ENCODE data around the gene F2RL2. TPM values are rescaled to one million over a fixed set of nuclear protein-coding genes. Genes with fewer than 3 reads are reported as not detected.

F2RL2 gene
- total RNA-seq, 1 donor from 2014 or later: not detected

- no peak for DNase-seq (ENCODE audit: low spot score)
- Mint-ChIP-seq H3K4me1 (ENCODE audit: low read depth) (peaks cover 9% of the 10 kb centered on the region), H3K36me3 (ENCODE audit: low read depth) (peaks cover 59% of the 10 kb centered on the region), H3K9me3 (no peaks in the 10 kb centered on the region), H3K27ac (no peak overlapping the region), H3K27me3 (ENCODE audit: insufficient read depth) (no peaks in the 10 kb centered on the region), H3K4me3 (no peak overlapping the region)
- intact Hi-C loops (cut with micrococcal nuclease): no loop called here
Measured at GRCh38 chr5:76594107-76594506, 29.1 kb downstream of the F2RL2 start.

- no peak for DNase-seq (ENCODE audit: low spot score)
- Mint-ChIP-seq H3K9me3 (no peaks in the 10 kb centered on the region), H3K36me3 (ENCODE audit: low read depth) (peaks cover 63% of the 10 kb centered on the region), H3K27ac (no peak overlapping the region), H3K4me1 (ENCODE audit: low read depth) (peaks cover 9% of the 10 kb centered on the region), H3K4me3 (no peak overlapping the region), H3K27me3 (ENCODE audit: insufficient read depth) (no peaks in the 10 kb centered on the region)
- intact Hi-C loops (cut with micrococcal nuclease): no loop called here
Measured at GRCh38 chr5:76592692-76593091, 30.5 kb downstream of the F2RL2 start.

GRCh38 chr5:76591366-76591765 is 31.8 kb downstream of the F2RL2 start:
- Mint-ChIP-seq H3K36me3 (ENCODE audit: low read depth) (peaks cover 55% of the 10 kb centered on the region), H3K4me3 (no peak overlapping the region)
- intact Hi-C loops (cut with micrococcal nuclease): no loop called here

GRCh38 chr5:76590027-76590426 is 33.2 kb downstream of the F2RL2 start:
- H3K4me1 Mint-ChIP-seq (ENCODE audit: low read depth): peaks cover 9% of the 10 kb centered on the region
- intact Hi-C loops (cut with micrococcal nuclease): no loop called here
- no peak overlapping the region for H3K4me3 Mint-ChIP-seq
- no peak for DNase-seq (ENCODE audit: low spot score)
- peaks cover 53% of the 10 kb centered on the region for H3K36me3 Mint-ChIP-seq (ENCODE audit: low read depth)
- H3K27me3 Mint-ChIP-seq (ENCODE audit: insufficient read depth): no peaks in the 10 kb centered on the region
- no peaks in the 10 kb centered on the region for H3K9me3 Mint-ChIP-seq
- no peak overlapping the region for H3K27ac Mint-ChIP-seq

More at GRCh38 chr5:76591366-76591765, 31.8 kb downstream of the F2RL2 start:
- DNase-seq (ENCODE audit: low spot score): no peak
- no peaks in the 10 kb centered on the region for H3K27me3 Mint-ChIP-seq (ENCODE audit: insufficient read depth)
- no peaks in the 10 kb centered on the region for H3K9me3 Mint-ChIP-seq
- H3K4me1 Mint-ChIP-seq (ENCODE audit: low read depth): peaks cover 9% of the 10 kb centered on the region
- no peak overlapping the region for H3K27ac Mint-ChIP-seq

- no peaks in the 10 kb centered on the region for H3K27me3 Mint-ChIP-seq (ENCODE audit: insufficient read depth)
Measured at GRCh38 chr5:76586531-76586930, 36.7 kb downstream of the F2RL2 start.

GRCh38 chr5:76585783-76586217 is 37.4 kb downstream of the F2RL2 start:
- no peaks in the 10 kb centered on the region for H3K9me3 Mint-ChIP-seq
- intact Hi-C loops (cut with micrococcal nuclease): no loop called here
- H3K27me3 Mint-ChIP-seq (ENCODE audit: insufficient read depth): no peaks in the 10 kb centered on the region
- H3K4me1 Mint-ChIP-seq (ENCODE audit: low read depth): peaks cover 30% of the 10 kb centered on the region
- H3K4me3 Mint-ChIP-seq: no peak overlapping the region
- H3K36me3 Mint-ChIP-seq (ENCODE audit: low read depth): peaks cover 28% of the 10 kb centered on the region
- no peak overlapping the region for H3K27ac Mint-ChIP-seq
- DNase-seq (ENCODE audit: low spot score): no peak

More at GRCh38 chr5:76586531-76586930, 36.7 kb downstream of the F2RL2 start:
- Mint-ChIP-seq H3K36me3 (ENCODE audit: low read depth) (peaks cover 32% of the 10 kb centered on the region), H3K4me1 (ENCODE audit: low read depth) (peaks cover 27% of the 10 kb centered on the region), H3K4me3 (no peak overlapping the region), H3K9me3 (no peaks in the 10 kb centered on the region), H3K27ac (no peak overlapping the region)
- intact Hi-C loops (cut with micrococcal nuclease): no loop called here
- DNase-seq (ENCODE audit: low spot score): no peak

- intact Hi-C loops (cut with micrococcal nuclease): loop anchor here (1.0 kb wide), 1 partner anchor 245 kb away; no protein-coding TSS in a partner anchor
- Mint-ChIP-seq H3K4me1 (ENCODE audit: low read depth) (peaks cover 25% of the 10 kb centered on the region), H3K9me3 (no peaks in the 10 kb centered on the region), H3K36me3 (ENCODE audit: low read depth) (peaks cover 14% of the 10 kb centered on the region), H3K27me3 (ENCODE audit: insufficient read depth) (no peaks in the 10 kb centered on the region), H3K27ac (no peak overlapping the region), H3K4me3 (no peak overlapping the region)
- no peak for DNase-seq (ENCODE audit: low spot score)
Measured at GRCh38 chr5:76583163-76584047, 39.8 kb downstream of the F2RL2 start.

GRCh38 chr5:76582230-76583162 is 40.7 kb downstream of the F2RL2 start:
- peaks cover 15% of the 10 kb centered on the region for H3K36me3 Mint-ChIP-seq (ENCODE audit: low read depth)
- no peaks in the 10 kb centered on the region for H3K9me3 Mint-ChIP-seq
- H3K4me3 Mint-ChIP-seq: no peak overlapping the region
- peaks cover 33% of the 10 kb centered on the region for H3K4me1 Mint-ChIP-seq (ENCODE audit: low read depth)
- no peak for DNase-seq (ENCODE audit: low spot score)
- intact Hi-C loops (cut with micrococcal nuclease): loop anchor here (1.0 kb wide), 5 partner anchors 35 to 313 kb away; no protein-coding TSS in a partner anchor
- no peak overlapping the region for H3K27ac Mint-ChIP-seq
- no peaks in the 10 kb centered on the region for H3K27me3 Mint-ChIP-seq (ENCODE audit: insufficient read depth)

GRCh38 chr5:76580981-76581380 is 42.2 kb downstream of the F2RL2 start:
- H3K4me3 Mint-ChIP-seq: no peak overlapping the region
- H3K27me3 Mint-ChIP-seq (ENCODE audit: insufficient read depth): no peaks in the 10 kb centered on the region
- intact Hi-C loops (cut with micrococcal nuclease): no loop called here
- H3K4me1 Mint-ChIP-seq (ENCODE audit: low read depth): peaks cover 33% of the 10 kb centered on the region
- DNase-seq (ENCODE audit: low spot score): no peak
- no peak overlapping the region for H3K27ac Mint-ChIP-seq
- H3K9me3 Mint-ChIP-seq: no peaks in the 10 kb centered on the region
- peaks cover 19% of the 10 kb centered on the region for H3K36me3 Mint-ChIP-seq (ENCODE audit: low read depth)

GRCh38 chr5:76579166-76579937 is 43.9 kb downstream of the F2RL2 start:
- H3K4me1 Mint-ChIP-seq (ENCODE audit: low read depth): peaks cover 33% of the 10 kb centered on the region
- intact Hi-C loops (cut with micrococcal nuclease): no loop called here
- H3K4me3 Mint-ChIP-seq: no peak overlapping the region
- no peaks in the 10 kb centered on the region for H3K27me3 Mint-ChIP-seq (ENCODE audit: insufficient read depth)
- no peaks in the 10 kb centered on the region for H3K9me3 Mint-ChIP-seq
- DNase-seq (ENCODE audit: low spot score): no peak
- H3K27ac Mint-ChIP-seq: no peak overlapping the region
- peaks cover 11% of the 10 kb centered on the region for H3K36me3 Mint-ChIP-seq (ENCODE audit: low read depth)

- H3K4me3 Mint-ChIP-seq: no peak overlapping the region
- DNase-seq (ENCODE audit: low spot score): no peak
- intact Hi-C loops (cut with micrococcal nuclease): no loop called here
- no peaks in the 10 kb centered on the region for H3K9me3 Mint-ChIP-seq
- no peak overlapping the region for H3K27ac Mint-ChIP-seq
- H3K27me3 Mint-ChIP-seq (ENCODE audit: insufficient read depth): no peaks in the 10 kb centered on the region
- peaks cover 20% of the 10 kb centered on the region for H3K4me1 Mint-ChIP-seq (ENCODE audit: low read depth)
- peaks cover 9% of the 10 kb centered on the region for H3K36me3 Mint-ChIP-seq (ENCODE audit: low read depth)
Measured at GRCh38 chr5:76576996-76577395, 46.2 kb downstream of the F2RL2 start.

GRCh38 chr5:76576450-76576849 is 46.8 kb downstream of the F2RL2 start:
- H3K27me3 Mint-ChIP-seq (ENCODE audit: insufficient read depth): no peaks in the 10 kb centered on the region
- H3K27ac Mint-ChIP-seq: no peak overlapping the region
- H3K4me3 Mint-ChIP-seq: no peak overlapping the region
- intact Hi-C loops (cut with micrococcal nuclease): no loop called here
- peaks cover 14% of the 10 kb centered on the region for H3K4me1 Mint-ChIP-seq (ENCODE audit: low read depth)
- peaks cover 13% of the 10 kb centered on the region for H3K36me3 Mint-ChIP-seq (ENCODE audit: low read depth)
- no peaks in the 10 kb centered on the region for H3K9me3 Mint-ChIP-seq
- DNase-seq (ENCODE audit: low spot score): no peak

All from activated T-helper 1 cell treated with anti-CD3 and anti-CD28 coated beads, Interleukin-12 subunit alpha, Interleukin-12 subunit beta, Interleukin-2, Interleukin-4 antibody, amounts not matched to agents 30 ng/mL and 10 ng/mL and 1 ng/mL, durations not matched to agents 14 hours and 24 hours and 36 hours (primary cell).